ENCODE results near the gene CEND1.

Gene CEND1

DNA sequence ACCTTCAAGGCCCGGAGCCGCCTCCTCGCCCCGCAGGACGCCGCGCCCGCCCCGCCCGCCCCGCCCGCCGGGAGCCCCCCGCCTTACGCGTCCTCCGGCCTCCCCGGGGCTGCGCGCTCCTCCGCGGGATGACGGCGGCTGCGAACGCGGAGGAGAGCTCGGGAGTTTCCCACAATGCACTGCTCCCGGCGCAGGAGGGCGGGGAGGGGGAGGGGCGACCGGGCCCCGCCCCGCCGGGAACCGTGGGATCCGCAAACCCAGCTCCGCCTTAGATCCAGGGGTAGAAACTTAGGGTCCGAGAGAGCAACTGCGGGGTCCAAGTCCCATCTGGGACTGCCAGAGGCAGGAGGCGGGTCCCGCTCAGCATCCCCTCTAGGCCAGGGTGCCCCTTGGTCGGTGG, at the start of gene CEND1:
CEND1 (minus strand) TSS at position 148 of the 400 bp plus-strand sequence. CDS start 1,514 bp downstream, outside the sequence.
- no peak for DNase-seq

DNA sequence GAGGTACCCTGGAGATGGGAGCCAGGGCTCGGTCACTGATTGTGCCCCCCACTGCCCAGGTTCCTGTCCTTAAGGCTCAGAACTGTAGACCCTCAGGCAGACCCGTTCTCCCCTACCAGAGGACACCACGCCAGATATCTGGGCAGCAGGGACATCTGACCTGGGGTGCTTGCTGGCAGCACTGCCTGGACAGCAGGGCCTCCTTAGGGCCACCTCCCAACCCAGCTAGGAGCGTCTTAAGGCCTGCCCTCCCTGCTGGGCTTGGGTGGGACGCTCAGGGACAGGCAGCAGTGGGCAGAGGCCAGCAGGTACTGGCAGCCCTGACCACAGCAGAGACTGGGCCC, 49.4 kb upstream of the CEND1 start:
- no peak for DNase-seq

DNA sequence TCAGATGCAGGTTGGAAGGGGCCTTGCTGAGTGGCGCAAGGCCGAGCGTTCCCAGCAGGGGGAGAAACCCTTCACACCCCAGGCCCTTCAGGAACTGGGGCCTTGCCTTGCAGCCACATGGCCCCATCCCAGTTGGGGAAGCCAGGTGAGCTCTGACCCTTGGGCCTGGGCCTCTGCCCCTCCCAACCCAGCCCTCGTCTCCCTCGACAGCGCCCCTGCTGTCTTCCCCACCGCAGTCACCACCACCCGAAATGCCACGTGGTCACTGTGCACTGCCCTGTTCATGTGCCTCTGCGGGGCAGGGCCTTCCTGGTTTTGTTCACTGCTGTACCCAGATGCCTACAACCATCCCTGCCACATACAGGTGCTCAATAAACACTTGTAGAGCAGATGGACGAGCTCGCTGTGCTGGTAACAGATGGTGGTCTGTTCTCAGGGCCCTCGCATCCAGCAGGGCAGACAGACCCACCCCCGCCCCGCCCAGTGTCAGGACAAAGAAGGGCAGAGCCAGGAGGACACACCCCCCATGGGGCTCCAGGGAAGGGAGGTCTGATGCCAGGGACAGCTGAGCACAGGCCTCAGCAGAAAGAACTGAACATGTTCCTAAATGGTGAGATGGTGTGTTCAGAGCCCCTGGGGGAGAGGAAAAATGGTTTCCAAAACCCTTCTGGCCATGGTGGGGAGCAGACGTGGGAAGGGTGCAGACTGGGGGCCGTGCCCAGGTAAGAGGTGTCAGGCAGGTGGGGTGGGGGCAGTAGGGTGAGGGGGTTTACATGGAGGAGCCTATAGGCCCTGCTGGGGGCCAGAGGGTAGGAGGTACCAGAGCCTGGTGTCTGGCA, 48.8 kb upstream of the CEND1 start:
- DNase-seq = no peak

DNA sequence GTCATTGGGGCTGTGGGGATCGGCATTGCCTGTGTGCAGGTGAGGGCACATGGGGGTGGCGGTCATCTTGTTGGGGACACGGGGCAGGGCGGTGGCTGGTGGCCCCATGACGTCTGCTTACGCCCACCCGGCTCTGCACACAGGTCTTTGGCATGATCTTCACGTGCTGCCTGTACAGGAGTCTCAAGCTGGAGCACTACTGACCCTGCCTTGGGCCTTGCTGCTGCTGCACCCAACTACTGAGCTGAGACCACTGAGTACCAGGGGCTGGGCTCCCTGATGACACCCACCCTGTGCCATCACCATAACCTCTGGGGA, 48.1 kb upstream of the CEND1 start:
- no peak for DNase-seq

DNA sequence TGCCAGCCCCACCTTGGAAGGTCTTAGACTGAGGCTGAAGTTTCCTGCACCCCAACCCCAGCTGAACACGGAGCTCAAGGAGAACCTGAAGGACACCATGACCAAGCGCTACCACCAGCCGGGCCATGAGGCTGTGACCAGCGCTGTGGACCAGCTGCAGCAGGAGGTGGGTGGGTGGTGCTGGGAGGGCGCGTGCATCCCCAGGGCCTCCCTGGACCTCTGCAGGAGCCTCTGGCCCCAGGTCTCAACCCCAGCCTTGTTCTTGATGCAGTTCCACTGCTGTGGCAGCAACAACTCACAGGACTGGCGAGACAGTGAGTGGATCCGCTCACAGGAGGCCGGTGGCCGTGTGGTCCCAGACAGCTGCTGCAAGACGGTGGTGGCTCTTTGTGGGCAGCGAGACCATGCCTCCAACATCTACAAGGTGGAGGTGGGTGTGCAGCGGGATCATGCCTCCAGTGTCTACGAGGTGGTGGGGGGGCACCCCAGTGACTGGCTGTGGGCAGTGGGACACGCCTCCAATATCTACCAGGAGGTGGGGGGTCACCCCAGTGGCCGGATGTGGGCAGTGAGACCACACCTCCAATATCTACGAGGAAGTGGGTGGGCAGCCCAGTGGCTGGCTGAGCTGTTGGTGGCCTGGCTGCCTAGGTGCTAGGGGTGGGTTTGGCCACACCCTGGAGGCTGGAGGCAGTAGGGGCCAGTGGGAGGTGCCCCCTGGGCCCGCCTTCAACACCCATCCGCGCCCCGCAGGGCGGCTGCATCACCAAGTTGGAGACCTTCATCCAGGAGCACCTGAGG, 47.5 kb upstream of the CEND1 start:
- DNase-seq = no peak

DNA sequence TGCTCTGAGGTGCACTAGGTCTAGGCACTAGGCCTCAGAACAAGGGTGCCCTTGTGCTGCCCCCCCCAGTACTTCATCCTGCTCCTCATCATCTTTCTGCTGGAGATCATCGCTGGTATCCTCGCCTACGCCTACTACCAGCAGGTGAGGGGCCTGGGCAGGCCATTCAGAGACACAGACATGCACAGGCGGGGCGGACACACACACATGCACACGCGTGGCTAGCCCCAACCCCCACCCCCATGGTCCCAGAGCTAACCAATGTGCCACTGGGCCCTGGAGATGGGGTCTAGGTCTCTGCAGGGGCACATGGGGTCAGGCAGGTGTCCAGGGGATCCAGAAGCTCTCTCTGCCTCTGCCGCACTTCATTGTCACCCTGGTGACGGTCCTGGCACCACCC, 46.8 kb upstream of the CEND1 start:
- no peak for DNase-seq

DNA sequence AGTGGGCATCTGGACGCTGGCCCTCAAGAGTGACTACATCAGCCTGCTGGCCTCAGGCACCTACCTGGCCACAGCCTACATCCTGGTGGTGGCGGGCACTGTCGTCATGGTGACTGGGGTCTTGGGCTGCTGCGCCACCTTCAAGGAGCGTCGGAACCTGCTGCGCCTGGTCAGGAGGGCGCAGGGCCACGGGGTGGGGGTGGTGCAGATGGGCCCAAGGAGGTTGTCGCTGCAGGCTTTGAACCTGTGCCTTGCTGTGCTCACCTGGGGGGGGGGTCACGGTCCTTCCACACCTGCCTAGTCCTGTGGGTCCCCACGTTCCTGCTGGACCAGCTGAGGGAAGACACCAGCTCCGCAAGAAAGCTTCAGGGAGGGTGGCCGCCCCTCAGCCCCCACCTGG, 46.4 kb upstream of the CEND1 start:
- DNase-seq = no peak

DNA sequence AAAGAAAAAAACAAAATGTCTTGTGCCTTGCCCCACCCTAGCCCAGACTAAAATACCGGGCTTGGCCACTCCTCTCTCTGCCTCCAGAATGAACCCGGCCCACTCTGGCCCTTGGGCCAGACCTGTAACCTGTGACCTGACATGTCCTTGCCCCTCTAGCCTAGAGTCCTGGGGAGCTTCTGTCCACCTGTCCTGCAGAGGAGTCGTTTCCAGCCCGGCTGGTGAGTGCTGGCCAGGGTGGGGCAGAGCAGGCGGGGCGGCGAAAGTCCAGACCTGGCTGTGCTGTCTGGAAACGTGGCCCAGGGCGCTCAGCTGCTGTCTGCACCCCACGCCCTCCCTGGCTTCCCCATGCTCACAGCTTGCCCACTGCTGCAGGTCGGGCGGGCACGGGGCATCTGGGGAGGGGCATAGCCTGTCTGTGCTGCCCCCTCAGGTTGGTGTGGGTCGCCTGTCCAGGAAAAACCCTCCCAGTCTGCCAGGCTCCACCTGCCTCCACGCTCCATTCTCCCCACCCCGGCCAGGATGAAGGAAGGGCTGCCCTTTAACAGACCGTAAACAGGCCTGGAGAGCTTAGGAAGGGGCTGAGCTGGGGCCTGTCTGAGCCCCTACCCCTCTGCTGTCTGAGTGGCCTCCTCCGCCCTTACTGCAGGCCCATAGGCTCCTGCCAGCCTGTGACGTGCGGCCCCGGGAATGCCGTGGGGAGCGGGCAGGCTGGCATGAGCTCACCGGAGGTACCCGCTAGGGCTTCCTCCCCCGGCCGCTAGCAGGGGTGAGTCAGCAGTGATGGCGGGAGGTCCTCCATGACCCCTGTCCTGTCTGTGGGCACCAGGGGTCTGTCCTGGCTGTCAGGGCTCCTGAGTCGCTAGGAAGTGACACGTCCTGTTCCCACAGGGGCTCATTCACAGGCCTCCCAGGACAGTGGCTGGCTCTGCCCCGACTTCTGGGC, 44.8 kb upstream of the CEND1 start:
- DNase-seq = peak; percentile 11 to 35

DNA sequence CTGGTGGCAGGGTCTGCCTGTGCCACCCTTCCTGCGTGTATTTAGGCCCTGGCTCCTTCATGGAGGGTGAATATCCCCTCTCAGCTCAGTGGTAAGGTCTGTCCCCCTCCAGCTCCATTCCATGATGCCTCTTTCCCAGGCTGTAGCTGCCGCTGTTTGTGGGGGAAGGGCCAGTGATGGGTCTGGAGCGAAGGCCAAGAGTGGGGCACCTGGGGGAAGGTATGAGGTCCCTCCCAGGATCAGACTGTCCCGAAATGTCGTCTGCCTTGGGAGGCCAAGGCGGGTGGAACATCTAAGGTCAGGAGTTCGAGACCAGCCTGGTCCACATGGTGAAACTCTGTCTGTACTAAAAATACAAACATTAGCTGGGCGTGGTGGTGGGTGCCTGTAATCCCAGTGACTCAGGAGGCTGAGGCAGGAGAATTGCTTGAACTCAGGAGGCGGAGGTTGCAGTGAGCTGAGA, 44.0 kb upstream of the CEND1 start:
- DNase-seq = no peak

DNA sequence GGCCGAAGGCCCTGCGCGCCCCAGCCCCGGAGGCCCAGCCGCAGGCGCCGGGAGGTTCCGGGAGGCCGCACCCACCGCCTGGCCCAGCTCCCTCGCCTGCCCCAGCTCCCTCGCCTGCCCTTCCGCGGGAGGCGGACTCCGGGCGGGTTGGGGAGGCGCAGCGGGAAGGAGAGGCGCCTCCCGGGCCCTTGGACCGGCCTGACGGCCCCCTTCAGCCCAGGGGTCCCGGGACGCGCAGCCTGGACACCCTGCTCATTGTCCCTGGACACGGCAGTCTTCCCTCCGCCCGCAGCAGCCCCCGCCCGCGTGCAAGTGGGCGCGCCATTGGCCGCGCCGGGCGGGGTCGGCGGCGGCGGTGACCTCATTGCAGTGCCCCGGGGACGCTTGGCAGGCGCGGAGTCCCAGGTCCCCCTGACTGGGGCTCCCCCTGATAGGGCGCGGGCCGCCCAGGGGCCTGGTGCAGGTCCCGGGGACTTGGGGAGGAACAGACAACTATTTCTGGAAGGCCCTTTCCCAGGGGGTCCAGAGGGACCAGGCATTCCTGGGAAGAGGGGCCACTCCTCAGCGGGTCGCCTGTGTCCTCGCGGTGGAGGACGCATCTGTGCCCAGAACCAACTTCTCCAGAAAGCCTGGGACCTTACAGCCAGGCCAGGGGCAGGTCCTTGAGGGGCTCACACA, 43.4 kb upstream of the CEND1 start:
- peak in 1 of 2 donors; percentile 62 for DNase-seq

DNA sequence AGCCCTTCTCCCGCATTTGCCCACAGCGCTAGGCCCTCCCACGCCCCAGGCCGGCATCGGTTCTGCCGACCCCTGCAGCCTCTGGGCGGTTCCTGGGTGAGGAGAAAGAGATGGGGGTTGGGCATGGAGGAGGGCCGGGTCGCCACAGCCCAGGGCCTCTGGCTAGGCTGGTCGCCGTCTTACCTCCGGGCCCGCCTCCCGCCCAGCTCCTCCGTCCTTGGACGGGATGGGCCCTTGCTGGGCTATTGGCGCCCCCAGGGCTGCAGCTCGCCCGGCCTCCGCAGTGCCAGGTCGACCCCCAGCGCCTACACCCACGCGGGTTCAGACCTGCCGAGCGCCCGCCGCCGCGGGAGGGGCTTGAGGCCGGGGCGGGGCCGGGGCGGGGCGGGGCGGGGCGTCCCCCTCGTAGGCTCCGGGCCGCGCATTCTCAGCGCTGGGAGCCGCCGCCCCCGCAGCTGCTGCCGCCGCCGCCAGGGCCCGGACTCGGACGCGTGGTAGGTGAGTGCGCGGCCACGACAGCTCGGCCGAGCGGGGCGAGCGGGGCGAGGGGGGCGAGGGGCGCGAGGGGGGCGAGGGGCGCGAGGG, 42.7 kb upstream of the CEND1 start, which contains the start of gene CD151:
CD151 (plus strand) TSS at position 424 of the 585 bp plus-strand sequence. CDS start 3,118 bp downstream, outside the sequence.
- peak in 1 of 2 donors; percentile 62 for DNase-seq

DNA sequence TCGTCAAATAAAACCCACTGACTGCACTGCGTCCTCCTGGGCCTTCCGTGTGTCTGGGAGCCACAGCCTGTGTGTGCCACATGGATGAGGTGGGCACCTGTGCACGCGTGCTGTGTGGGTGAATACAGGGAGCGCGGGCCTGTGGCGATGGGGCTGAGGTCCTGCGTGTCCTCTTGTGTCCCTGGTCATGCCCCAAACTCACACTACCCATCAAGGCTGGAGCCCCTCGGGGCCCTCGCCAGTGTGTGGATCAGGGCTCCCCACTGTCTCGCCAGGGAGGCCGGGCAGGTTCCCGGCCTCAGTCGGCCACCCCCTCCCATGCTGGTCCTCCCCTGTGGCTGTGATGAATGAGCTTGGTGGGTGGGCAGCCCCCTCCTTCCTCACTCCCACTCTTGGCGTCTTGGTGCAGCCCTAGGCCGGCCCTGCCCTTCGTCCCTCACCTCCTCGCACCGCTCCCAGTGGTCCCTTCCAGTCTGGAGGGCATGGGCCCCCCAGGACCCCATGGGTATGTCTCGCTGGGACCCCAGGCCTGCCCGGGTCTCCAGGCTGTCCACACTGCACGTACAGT, 42.2 kb upstream of the CEND1 start:
- no peak for DNase-seq

DNA sequence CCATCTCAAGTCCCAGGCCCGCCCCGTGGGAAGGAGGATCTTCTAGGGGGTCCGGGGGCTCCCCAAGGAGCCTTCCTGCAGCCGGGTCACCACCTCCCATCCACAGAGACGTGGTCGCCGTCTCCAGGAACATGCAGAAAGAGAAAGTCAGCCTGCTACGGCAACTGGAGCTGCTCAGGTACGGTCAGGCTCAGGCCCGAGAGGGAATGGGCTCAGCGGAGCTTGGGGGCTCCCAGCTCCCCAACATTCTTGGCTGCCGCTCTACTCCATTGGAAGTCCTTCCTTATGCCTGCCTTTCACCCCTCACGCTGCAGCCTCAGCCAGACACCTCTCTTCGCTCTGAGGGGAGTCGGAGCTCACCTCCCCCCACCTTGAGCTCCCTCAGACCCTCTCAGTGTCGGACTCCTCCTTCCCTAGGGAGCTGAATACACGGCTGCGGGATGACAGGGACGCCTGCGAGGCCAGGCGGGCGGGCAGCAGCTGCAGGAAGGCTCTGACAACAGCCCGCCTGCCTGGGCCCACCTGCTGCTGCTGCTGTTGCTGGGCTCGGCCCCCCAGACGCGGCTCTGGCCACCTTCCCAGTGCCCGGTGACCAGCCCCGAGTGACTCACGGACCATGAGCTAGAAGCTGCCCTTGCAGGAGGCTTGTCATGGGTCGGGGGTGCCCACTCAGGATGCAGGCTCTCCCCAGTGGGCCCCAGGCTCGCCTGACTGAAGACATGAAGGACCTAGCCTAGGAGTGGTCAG, 41.4 kb upstream of the CEND1 start:
- no peak for DNase-seq

DNA sequence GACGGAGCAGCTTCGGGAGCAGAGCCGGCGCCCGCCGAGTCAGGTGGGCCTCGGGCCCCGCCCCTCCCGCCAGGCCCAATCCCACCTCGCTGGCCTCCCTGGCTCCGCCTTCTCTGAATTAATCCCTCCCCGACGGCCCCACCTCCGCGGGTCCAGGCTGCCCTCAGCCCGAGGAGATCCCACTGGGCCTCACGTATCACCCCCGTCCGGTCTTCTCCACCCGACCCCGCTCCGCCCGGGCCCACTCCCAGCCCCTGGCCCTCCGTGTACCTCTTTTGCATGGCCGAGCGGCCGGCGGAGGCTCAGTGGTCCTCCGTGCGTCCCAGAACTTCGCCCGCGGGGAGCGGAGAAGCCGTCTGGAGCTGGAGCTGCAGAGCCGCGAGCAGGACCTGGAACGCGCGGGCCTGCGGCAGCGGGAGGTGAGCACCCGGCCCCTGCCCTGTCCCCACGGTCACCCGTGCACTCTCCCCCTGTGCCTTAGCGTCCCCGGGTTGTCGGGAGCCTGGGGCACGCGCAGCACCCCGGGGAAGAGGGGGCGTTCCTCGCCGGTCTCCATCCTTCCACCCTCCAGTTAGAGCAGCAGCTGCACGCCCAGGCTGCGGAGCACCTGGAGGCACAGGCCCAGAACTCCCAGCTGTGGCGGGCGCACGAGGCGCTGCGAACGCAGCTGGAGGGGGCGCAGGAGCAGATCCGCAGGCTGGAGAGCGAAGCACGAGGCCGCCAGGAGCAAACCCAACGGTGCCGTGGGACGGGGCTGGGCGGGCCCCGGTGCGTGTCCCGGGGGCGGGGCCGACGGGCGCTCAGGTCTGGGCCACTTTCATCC, 40.6 kb upstream of the CEND1 start:
- DNase-seq = no peak

DNA sequence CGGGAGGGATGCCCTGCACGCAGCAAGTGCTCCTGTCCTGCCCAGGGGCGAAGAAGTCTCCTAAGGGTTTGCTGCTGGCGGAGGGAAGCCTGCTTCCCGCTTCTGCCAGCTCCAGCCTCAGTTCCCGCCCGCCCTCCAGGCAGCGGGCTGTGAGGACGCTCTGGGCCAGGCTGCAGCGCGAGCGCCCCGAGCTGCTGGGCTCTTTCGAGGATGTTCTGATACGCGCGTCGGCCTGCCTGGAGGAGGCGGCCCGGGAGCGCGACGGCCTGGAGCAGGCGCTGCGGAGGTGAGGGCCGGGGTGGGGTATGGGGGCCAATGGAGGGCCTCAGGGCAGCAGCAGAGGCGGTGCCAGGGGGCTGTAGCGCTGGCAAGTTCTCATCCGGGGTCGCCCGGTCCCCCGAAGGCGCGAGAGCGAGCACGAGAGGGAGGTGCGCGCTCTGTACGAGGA, 40.0 kb upstream of the CEND1 start:
- DNase-seq = no peak

DNA sequence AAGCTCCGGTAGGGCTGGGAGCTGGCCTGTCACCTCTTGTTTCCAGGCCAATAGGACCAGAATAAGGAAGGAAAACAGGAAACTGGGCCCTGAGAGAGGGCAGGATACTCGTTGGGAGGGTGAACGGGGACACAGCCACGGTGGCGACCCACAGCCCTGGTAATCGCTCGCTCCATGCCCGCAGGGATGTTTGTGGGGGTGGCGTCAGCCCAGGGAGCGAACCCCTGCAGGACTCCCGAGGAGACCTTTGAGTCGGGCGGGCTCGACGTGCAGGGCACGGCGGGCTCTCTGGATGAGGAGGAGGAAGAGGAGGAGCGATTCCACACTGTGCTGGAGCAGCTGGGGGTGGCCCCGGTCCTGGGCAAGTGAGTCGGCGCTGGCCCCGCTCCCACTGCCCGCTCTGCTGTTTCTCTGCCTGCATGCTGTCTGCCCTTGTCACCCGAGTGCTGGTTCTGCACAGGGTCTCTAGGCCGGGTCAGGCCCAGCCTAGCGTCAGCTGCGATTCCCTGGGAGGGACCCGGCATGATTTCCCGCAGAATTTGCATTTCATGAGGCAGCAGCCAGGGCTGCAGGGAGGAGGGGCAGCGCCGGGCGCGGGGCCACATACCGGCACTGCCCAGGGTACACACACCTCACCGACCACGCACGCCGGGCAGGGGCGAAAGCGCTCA, 39.4 kb upstream of the CEND1 start:
- DNase-seq = no peak

DNA sequence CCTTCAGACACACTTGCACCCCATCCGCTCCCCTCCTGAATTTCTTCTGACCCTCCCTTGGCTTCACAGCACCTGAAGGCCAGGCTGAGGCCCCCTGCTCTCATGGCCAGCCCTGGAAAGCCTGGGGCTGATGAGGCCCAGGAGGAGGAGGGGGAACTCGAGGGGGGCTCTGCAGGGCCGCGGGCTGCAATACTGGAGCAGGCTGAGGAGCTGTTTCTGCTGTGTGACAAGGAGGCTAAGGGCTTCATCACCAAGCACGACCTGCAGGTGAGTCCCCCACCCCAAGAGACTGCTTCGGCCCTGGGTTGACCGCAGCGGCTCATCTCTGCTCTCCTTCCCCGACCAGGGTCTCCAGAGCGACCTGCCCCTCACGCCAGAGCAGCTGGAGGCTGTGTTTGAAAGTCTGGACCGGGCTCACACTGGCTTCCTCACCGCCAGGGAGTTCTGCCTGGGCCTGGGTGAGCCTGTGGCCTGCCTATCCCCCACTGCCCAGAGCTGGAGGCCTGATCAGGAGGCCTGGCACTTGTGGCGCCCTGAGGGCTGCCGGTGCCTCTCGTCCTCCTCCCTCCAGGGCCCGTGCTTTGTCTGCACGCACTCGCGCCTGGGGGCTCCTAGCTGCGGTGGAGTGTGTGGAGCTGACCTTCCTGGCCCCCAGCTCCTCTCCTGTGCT, 38.8 kb upstream of the CEND1 start:
- no peak for DNase-seq

DNA sequence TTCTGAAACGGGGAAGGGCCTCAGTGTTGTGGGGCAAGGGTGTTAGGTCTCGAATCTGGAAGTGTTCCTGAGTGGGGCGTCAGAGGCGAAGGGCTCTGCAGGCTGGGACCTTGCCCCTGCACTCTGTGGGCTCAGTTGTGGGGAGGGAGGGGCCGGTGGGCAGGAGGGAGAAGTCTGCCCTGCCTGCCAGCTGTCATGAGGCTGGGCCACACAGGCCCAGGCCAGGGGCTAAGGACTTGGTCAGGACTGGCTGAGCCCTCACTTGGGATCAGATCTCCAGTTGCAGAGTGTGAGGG, 38.0 kb upstream of the CEND1 start, which contains the start of gene CRACR2B:
CRACR2B (plus strand) TSS at position 23 of the 296 bp plus-strand sequence. CDS start 689 bp downstream, outside the sequence.
- DNase-seq = no peak
